AG04449 (cell line): ENCODE data around the gene PPCS.
"Not testable (repeated sequence)": the region's sequence is repeated elsewhere in the genome, so short reads cannot be mapped to it uniquely, and the experiment has no call there.

Source experiments
- CTCF ChIA-PET: fragments of 350-600 bp; formaldehyde crosslinking; extraction: SDS; loops from one replicate; lab custom pipeline; 2021; ENCODE audit warnings: antibody characterized with exemption; lab: Yijun Ruan, JAX
- POLR2A ChIA-PET: fragments of 400-600, 350-600 bp; formaldehyde crosslinking; extraction: SDS; loops from one replicate; lab custom pipeline; 2020; ENCODE audit warnings: antibody characterized with exemption, inconsistent platforms; lab: Yijun Ruan, JAX
- DNase-seq: peaks from one replicate; pipeline ENCODE4 v3.0.0-alpha.2; 2010; ENCODE audit warnings: low read depth, low spot score
- H3K4me3 ChIP-seq: 2 replicates; pipeline ENCODE4 v1.5.1; 2011; ENCODE audit warnings: low read depth, mild to moderate bottlenecking, control low read depth, low read length
- CTCF ChIP-seq: IDR thresholded peaks from one replicate; pipeline ENCODE4 v1.5.1; 2011; ENCODE audit warnings: mild to moderate bottlenecking, moderate library complexity, low read length, control low read depth, inconsistent platforms; ENCODE audit not compliant: insufficient read depth; ENCODE audit errors: missing control alignments

The PPCS gene

GRCh38 chr1:42490237-42490636 lies 33.9 kb downstream of the PPCS start:
- H3K4me3 ChIP-seq, result no peak overlapping the region
- CTCF ChIA-PET, result no interaction called here
- TF ChIP-seq CTCF, result no peak
- POLR2A ChIA-PET, result no interaction called here
- DNase-seq, result no peak

- CTCF ChIA-PET, H3K4me3 ChIP-seq, POLR2A ChIA-PET, DNase-seq: not testable (repeated sequence)
Observed at GRCh38 chr1:42502031-42502430, 45.7 kb downstream of the PPCS start.

GRCh38 chr1:42504535-42505128 lies 48.3 kb downstream of the PPCS start:
- POLR2A ChIA-PET, result no interaction called here
- CTCF ChIA-PET, result no interaction called here
- H3K4me3 ChIP-seq, result no peak overlapping the region
- TF ChIP-seq CTCF, result no peak
- DNase-seq, result no peak

- no peak overlapping the region for H3K4me3 ChIP-seq
- TF ChIP-seq CTCF, result no peak
- POLR2A ChIA-PET, result no interaction called here
- no peak for DNase-seq
- CTCF ChIA-PET, result no interaction called here
Observed at GRCh38 chr1:42506576-42506975, 50.2 kb downstream of the PPCS start.
